Measurements from ENCODE around the gene C8A.

DNA sequence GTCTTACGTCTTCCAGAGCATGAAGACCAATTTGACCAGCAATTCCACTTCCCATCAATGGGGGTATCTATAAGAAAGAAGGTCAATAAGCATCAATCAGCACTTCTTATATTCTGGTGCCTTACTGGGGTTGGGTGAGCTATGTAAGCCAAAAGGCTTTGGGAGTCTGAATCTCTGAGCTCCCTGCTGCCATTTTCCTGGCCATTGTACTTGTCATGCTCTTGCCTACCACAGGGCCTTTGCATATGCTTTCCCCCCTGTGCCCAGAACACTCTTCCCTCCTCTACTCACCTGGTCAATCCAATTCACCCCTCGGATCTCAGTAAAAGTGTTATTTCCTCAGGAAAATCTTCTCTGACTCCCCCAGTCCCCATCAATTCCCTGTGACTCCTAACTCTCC lies 74.9 kb downstream of the C8A start:
- TF ChIP-seq, protein P1, sequence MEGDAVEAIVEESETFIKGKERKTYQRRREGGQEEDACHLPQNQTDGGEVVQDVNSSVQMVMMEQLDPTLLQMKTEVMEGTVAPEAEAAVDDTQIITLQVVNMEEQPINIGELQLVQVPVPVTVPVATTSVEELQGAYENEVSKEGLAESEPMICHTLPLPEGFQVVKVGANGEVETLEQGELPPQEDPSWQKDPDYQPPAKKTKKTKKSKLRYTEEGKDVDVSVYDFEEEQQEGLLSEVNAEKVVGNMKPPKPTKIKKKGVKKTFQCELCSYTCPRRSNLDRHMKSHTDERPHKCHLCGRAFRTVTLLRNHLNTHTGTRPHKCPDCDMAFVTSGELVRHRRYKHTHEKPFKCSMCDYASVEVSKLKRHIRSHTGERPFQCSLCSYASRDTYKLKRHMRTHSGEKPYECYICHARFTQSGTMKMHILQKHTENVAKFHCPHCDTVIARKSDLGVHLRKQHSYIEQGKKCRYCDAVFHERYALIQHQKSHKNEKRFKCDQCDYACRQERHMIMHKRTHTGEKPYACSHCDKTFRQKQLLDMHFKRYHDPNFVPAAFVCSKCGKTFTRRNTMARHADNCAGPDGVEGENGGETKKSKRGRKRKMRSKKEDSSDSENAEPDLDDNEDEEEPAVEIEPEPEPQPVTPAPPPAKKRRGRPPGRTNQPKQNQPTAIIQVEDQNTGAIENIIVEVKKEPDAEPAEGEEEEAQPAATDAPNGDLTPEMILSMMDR (IDR thresholded peaks at IDR 0.05), result no peak
- no peak for TF ChIP-seq POLR2AphosphoS5 (IDR thresholded peaks at IDR 0.05; ENCODE audit: insufficient read depth in 1 of 2, low read depth in 1 of 2)
